GM20431 (cell line): ENCODE results near the gene CAMKK1.

ENCODE experiments used
- in situ Hi-C: fragments of 300-500 bp; cut with MseI, MboI; formaldehyde crosslinking; loops from one replicate; pipeline ENCODE4 v1.15.0; 2020; ENCODE audit warnings: low sequenced_read_pairs; ENCODE audit not compliant: unreplicated experiment

Gene CAMKK1

DNA sequence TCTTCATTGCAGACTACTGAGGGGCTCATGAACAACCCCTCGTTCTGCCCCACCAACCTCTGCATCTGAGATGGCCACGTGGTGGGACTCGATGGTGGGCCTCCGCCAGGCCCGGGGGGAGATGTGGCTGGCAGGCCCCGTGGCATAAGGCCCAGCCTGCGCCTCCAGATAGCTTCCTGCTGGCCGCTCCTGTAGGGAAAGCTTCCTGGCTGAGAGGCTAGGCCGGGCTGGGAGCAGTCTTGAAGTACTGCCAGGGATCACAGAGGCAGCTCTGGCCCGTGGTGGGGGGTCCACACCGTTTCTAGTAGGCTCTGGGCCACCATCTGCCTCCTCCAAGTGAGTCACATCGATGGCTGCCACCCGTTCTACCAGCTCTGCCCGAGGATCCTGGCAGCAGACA, 7.6 kb downstream of the CAMKK1 start:
- in situ Hi-C loops: no loop called here

- in situ Hi-C loops: no loop called here
Measured at GRCh38 chr17:3884188-3884587, 8.7 kb downstream of the CAMKK1 start.

- in situ Hi-C loops: no loop called here
Measured at GRCh38 chr17:3882276-3882675, 10.6 kb downstream of the CAMKK1 start.

- in situ Hi-C loops: no loop called here
Measured at GRCh38 chr17:3880983-3881382, 11.9 kb downstream of the CAMKK1 start.

- in situ Hi-C loops: no loop called here
Measured at GRCh38 chr17:3879591-3880417, 13.0 kb downstream of the CAMKK1 start.

- in situ Hi-C loops: no loop called here
Measured at GRCh38 chr17:3879186-3879585, 13.7 kb downstream of the CAMKK1 start.

DNA sequence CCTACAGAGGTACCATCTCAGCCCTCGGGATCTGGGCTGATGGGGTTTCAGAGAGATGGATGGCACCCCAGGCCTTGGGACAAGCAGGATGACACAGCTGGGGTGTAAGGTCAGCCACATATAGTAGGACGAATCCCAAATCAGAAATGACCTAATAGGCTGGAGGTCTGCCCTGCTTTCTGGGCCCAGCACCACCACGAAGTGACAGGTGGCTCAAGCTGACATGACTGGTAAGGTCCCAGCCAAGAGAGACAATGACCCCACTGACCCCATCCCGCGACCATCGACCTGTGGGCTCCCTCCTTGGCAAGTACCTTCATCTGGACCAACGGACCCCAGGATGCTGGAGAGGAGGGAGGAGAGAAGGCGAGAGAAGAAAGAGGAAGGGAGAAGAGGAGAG, 15.6 kb downstream of the CAMKK1 start:
- in situ Hi-C loops: no loop called here

- in situ Hi-C loops: no loop called here
Measured at GRCh38 chr17:3875317-3875716, 17.5 kb downstream of the CAMKK1 start.

DNA sequence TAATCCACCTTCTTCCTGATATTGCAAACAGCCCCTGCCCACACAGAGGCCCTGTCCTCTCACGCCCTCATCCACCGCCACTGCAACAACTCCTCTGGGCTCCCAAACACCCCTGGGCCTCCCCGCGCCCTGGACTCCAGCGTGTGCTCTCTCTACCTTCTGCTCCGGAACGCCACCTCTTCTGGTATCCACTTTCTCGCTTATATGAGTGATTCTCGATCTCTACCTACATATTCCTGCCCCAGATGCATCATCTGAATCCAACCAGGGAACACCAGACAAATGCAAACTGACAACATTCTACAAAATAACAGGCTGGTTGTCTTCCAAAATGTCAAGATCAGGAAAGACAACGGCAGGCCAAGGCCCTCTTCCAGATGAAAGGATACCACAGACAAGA, 19.0 kb downstream of the CAMKK1 start:
- in situ Hi-C loops: loop anchor here (25.0 kb wide), 1 partner anchor 138 kb away; no protein-coding TSS in a partner anchor

DNA sequence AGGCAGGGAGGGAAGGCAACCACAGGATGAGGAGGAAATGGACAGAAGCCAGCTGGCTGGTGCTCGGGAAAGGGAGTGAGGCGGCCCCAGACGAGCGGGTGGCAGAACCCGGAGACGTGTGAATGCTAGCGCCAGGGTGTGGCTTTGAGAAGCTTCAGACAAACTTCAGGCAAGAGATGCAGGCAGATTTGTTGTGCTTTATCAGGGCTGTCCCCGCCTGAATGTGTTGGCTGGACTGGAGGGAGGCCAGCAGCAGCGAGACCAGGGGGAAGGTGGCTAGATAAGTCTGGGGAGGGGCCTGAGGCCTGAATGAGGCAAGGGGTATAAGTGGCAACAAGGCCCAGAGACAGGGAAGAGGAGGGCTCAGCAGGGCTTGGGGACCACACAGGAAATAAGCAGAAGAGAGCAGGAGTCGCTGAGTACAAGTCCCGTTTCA, 22.0 kb downstream of the CAMKK1 start:
- in situ Hi-C loops: loop anchor here (25.0 kb wide), 1 partner anchor 141 kb away; no protein-coding TSS in a partner anchor

DNA sequence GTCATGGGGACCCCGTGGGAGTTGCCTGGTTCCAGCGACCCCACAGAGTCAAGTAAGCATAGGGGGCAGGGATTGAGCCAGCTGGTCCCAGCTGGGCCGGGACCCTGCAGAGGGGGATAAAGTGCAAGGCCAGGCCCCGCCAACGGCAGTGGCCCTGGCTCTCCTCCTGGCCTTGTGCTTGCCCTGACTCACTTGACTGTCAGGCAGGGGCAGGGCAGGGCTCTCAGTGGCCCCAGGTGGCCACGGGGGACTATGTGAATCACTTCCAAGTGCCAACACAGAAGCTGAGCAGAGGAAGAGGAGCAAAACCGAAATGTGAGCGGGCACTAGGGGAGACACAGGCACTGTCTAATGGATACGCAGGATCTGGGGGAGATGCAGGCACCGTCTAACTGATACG, 25.2 kb downstream of the CAMKK1 start:
- in situ Hi-C loops: loop anchor here (25.0 kb wide), 1 partner anchor 145 kb away; no protein-coding TSS in a partner anchor

GRCh38 chr17:3867106-3867505, 25.7 kb downstream of the CAMKK1 start:
- in situ Hi-C loops: loop anchor here (25.0 kb wide), 1 partner anchor 145 kb away; no protein-coding TSS in a partner anchor

DNA sequence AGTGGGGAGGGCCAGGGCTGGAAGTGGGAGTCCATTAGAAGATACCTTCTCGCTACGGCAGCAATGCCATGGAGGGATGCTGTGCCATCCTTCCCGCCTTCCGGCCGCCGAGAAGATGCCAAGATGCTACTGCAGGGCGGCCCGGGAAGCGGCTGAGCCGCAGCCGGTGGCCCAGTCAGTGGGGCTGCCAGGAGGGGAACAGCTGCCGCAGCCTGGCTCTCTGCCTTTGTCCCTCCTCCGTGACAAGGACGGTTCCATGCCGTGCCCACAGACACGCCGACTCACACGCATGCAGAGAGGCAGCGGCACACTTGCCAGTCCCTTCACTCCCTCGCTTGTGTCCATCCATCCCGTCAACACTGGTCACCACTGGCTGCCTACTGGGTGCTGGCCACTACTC, 26.6 kb downstream of the CAMKK1 start:
- in situ Hi-C loops: loop anchor here (25.0 kb wide), 1 partner anchor 146 kb away; no protein-coding TSS in a partner anchor

- in situ Hi-C loops: loop anchor here (25.0 kb wide), 1 partner anchor 147 kb away; no protein-coding TSS in a partner anchor
Measured at GRCh38 chr17:3865176-3865575, 27.7 kb downstream of the CAMKK1 start.

DNA sequence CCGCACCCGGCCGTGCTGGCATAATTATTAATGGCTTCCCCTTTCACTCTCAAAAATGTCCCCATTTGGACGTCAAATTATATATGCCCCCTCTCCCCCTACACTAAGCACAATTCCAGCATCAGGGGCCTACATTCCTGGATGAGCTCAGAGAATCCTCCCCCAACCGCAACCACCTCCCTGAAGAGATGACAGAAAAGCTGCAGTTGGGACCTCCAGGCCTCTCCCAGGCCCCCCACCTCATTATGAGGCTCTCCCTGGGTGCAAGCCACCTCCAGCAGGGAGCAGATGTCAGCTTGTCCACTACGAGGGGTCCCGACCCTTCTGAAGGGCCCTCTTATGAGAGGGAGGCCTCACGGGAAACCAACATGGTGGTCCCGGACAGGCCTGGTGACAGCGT, 28.3 kb downstream of the CAMKK1 start:
- in situ Hi-C loops: loop anchor here (25.0 kb wide), 1 partner anchor 148 kb away; no protein-coding TSS in a partner anchor

GRCh38 chr17:3861761-3862681, 30.8 kb downstream of the CAMKK1 start:
- in situ Hi-C loops: loop anchor here (25.0 kb wide), 1 partner anchor 150 kb away; no protein-coding TSS in a partner anchor

DNA sequence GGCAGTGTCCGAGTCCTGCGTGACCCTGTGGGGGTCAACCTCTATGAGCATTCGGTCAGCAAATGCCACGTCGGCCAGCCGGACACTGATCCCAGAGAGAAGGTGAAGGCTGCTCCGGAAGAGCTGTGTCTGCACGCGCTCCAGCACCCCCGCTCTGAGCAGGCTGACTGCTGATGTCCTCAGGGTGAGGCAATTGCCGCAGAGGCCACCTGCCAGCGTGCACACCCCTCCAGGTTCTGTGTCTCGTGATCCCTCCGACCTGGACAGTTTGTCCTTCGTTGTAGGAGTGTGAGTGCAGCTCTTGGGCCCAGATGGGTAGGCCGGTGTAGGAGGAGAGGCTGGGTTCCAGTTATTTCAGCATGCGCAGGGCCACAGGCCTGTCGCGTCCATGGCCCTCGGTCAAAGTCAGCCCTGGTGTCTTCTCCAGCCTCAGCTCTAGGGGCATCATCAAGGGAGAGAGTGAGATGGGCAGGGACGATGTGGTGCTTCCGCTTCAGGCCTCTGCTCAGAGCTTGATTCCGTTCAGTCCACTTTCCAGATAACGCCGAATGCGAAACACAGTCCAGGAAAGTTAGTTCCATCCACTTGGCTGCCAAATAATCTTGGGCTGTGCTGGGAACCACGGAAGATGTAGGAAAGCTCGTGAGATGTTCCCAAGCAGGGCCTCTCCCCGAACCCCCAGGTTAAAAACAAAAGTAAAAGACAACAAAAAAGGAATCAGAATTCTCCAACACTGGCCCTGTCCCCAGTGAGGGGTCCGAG, 31.7 kb downstream of the CAMKK1 start:
- in situ Hi-C loops: loop anchor here (25.0 kb wide), 1 partner anchor 151 kb away; no protein-coding TSS in a partner anchor

- in situ Hi-C loops: loop anchor here (25.0 kb wide), 1 partner anchor 152 kb away; no protein-coding TSS in a partner anchor
Measured at GRCh38 chr17:3859940-3860339, 32.9 kb downstream of the CAMKK1 start.

DNA sequence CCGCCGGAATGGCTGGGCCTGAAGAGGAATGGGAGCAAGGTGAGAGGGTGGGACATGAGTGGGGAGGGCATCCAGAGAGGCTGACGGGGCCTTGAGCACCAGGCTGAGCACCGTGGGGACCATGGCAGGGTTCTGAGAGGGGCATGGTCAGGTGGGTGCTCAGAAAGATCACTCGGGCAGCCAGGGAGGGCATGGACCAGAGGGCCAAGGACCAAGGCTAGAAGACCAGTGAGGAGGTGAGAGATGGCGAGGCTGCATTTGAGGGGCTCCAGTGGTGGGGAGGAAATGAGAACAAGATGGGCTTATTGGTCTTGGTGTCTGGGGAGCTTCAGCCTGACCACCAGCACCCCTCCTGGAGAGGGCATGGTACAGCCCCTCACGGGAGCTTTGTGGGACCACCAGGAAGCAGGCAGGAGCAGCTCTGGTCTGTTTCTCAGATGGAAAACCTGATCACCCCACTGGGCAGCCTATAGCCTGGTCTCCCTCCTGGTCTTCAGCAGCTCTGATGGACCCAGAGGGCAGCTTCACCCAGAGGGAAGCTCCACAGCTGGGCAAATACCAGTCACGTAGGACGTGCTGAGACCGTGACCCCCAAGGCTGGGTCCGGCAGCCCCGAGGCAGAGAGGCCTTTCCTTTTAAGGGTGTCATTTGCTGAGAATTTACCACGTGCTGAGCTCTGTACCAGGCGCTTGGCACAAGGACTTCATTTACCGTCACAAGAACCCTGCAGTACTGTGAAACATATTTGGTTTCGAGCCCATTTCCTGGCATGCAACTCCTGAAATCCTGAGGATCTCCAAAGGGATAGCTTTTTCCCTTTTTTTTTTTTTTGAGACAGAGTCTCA, 35.4 kb downstream of the CAMKK1 start:
- in situ Hi-C loops: loop anchor here (25.0 kb wide), 1 partner anchor 155 kb away; no protein-coding TSS in a partner anchor
